ENCODE measurements around the gene OR10A3.

DNA sequence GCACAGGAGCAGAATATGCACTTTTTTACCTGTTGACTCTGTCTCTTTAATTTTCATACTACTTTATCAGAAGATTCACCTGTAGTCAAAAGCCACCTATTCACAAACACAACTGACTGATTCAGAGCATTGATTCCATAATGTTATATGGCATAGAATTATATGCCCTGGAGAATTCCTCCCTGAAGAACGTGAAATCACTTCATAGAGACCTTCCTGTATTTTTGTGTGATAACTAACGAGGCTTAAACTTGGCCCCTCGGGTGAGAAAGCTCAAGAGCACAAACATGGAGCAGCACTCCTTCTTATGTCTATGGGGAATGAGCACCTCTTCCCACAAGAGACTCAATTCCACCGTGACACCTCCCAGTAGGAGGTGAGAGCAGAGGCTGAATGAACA lies 10.3 kb downstream of the OR10A3 start, which contains the start of gene OR10A6:
- TF ChIP-seq, protein P1, sequence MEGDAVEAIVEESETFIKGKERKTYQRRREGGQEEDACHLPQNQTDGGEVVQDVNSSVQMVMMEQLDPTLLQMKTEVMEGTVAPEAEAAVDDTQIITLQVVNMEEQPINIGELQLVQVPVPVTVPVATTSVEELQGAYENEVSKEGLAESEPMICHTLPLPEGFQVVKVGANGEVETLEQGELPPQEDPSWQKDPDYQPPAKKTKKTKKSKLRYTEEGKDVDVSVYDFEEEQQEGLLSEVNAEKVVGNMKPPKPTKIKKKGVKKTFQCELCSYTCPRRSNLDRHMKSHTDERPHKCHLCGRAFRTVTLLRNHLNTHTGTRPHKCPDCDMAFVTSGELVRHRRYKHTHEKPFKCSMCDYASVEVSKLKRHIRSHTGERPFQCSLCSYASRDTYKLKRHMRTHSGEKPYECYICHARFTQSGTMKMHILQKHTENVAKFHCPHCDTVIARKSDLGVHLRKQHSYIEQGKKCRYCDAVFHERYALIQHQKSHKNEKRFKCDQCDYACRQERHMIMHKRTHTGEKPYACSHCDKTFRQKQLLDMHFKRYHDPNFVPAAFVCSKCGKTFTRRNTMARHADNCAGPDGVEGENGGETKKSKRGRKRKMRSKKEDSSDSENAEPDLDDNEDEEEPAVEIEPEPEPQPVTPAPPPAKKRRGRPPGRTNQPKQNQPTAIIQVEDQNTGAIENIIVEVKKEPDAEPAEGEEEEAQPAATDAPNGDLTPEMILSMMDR (IDR thresholded peaks at IDR 0.05 in 8 of 11, conservative IDR thresholded peaks at IDR 0.05 in 3 of 11) = no peak
- TF ChIP-seq POLR2A (IDR thresholded peaks at IDR 0.05) = no peak
